ENCODE measurements around the gene CFHR1. TPM values are rescaled to one million over a fixed set of nuclear protein-coding genes. Genes with fewer than 3 reads are reported as not detected.
A peak's percentile ranks its signal among the peaks of the same experiment; 100 is the strongest.

Gene CFHR1
- polyA plus RNA-seq, 1 donor (not counting 4 experiments of a cell fraction or from before 2014, with no cell fraction given), result not detected

DNA sequence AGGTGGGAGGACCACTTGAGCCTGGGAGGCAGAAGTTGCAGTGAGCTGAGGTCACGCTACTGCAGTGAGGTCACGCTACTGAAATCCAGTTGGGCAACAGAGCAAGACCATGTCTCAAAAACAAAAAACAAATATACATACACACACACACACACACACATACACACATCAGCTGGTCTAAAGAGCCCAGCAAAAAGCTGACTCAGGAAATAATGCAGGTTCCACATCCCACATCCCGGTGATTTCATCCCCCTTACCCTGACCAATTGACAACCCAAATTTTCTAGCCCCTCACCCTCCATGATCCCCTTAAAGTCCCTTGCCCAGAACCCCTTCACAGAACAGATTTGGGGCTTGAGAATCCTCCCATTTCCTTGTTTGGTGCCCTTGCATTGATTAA is 56.4 kb downstream of the CFHR1 start:
- H3K4me1 ChIP-seq (ENCODE audit: control insufficient read depth, extremely low read depth, insufficient read depth, low read length), result no peaks in the 10 kb centered on the region
- TF ChIP-seq EZH2 (IDR thresholded peaks at IDR 0.05; ENCODE audit: low read length), result no peak
- TF ChIP-seq, protein P1, sequence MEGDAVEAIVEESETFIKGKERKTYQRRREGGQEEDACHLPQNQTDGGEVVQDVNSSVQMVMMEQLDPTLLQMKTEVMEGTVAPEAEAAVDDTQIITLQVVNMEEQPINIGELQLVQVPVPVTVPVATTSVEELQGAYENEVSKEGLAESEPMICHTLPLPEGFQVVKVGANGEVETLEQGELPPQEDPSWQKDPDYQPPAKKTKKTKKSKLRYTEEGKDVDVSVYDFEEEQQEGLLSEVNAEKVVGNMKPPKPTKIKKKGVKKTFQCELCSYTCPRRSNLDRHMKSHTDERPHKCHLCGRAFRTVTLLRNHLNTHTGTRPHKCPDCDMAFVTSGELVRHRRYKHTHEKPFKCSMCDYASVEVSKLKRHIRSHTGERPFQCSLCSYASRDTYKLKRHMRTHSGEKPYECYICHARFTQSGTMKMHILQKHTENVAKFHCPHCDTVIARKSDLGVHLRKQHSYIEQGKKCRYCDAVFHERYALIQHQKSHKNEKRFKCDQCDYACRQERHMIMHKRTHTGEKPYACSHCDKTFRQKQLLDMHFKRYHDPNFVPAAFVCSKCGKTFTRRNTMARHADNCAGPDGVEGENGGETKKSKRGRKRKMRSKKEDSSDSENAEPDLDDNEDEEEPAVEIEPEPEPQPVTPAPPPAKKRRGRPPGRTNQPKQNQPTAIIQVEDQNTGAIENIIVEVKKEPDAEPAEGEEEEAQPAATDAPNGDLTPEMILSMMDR (optimal IDR thresholded peaks at IDR 0.05 in 1 of 3, IDR thresholded peaks at IDR 0.05 in 1 of 3, conservative IDR thresholded peaks at IDR 0.05 in 1 of 3; ENCODE audit: extremely low read depth in 1 of 3, insufficient read depth in 2 of 3, low read length in 3 of 3), result no peak
- H3K27me3 ChIP-seq (ENCODE audit: control insufficient read depth, extremely low read depth, insufficient read depth, low read length), result peaks cover 7% of the 10 kb centered on the region
- H3K36me3 ChIP-seq (ENCODE audit: control insufficient read depth in 2 of 2, extremely low read depth in 1 of 2, insufficient read depth in 2 of 2, low read length in 2 of 2), result no peaks in the 10 kb centered on the region
- H3K4me2 ChIP-seq (ENCODE audit: control insufficient read depth, extremely low read depth, insufficient read depth, low read depth, low read length), result no peak overlapping the region
- no peak overlapping the region for H3K27ac ChIP-seq (ENCODE audit: control insufficient read depth, insufficient read depth, low read length)
- no peaks in the 10 kb centered on the region for H3K9me1 ChIP-seq (ENCODE audit: control insufficient read depth, extremely low read depth, insufficient read depth, low read length)
- H3K9ac ChIP-seq (ENCODE audit: control insufficient read depth, extremely low read depth, insufficient read depth, low read length), result no peak overlapping the region
- dilution Hi-C loops (cut with MboI; ENCODE audit: extremely low pct_ligation_motif_present, low sequenced_read_pairs), result no loop called here
- no peak overlapping the region for H2AFZ ChIP-seq (ENCODE audit: control insufficient read depth, low read length)
- no peaks in the 10 kb centered on the region for H3K79me2 ChIP-seq (ENCODE audit: control insufficient read depth, insufficient read depth, low read length)
- H3K9me3 ChIP-seq (ENCODE audit: control insufficient read depth, low read depth, low read length), result no peaks in the 10 kb centered on the region
- FAIRE-seq, result no peak
- no peak for DNase-seq (ENCODE audit: low read depth, low spot score)
- H4K20me1 ChIP-seq (ENCODE audit: control insufficient read depth, extremely low read depth, insufficient read depth, low read length), result no peaks in the 10 kb centered on the region
- H3K4me3 ChIP-seq (ENCODE audit: control insufficient read depth in 2 of 3, extremely low read depth in 1 of 3, insufficient read depth in 2 of 3, low read depth in 1 of 3, low read length in 3 of 3), result no peak overlapping the region

DNA sequence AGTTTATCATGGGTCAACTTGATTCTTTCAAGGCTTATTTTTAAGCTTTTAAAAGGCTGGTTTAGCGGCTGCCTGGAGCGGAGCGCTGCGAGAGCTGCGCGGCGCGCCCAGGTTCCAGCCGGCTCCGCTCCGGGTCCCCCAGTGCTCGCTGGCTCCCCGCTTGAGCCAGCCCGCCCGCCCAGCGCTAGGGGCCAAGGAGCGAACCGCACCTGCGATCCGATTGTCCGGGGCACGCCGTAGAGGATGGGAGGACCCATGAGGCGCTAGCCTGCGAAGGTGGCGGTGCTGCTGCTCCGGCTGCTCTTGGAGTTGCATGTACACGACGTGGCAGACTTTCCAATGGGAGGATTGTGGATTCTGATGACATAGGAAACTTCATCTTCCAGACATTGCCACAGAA is 58.4 kb downstream of the CFHR1 start:
- H3K9me1 ChIP-seq (ENCODE audit: control insufficient read depth, extremely low read depth, insufficient read depth, low read length), result no peaks in the 10 kb centered on the region
- no peaks in the 10 kb centered on the region for H3K36me3 ChIP-seq (ENCODE audit: control insufficient read depth in 2 of 2, extremely low read depth in 1 of 2, insufficient read depth in 2 of 2, low read length in 2 of 2)
- H3K9ac ChIP-seq (ENCODE audit: control insufficient read depth, extremely low read depth, insufficient read depth, low read length), result no peak overlapping the region
- H3K4me2 ChIP-seq (ENCODE audit: control insufficient read depth, extremely low read depth, insufficient read depth, low read depth, low read length), result peak overlapping the region; percentile 8
- FAIRE-seq, result no peak
- H3K4me1 ChIP-seq (ENCODE audit: control insufficient read depth, extremely low read depth, insufficient read depth, low read length), result no peaks in the 10 kb centered on the region
- H3K27ac ChIP-seq (ENCODE audit: control insufficient read depth, insufficient read depth, low read length), result no peak overlapping the region
- no peak overlapping the region for H2AFZ ChIP-seq (ENCODE audit: control insufficient read depth, low read length)
- no peaks in the 10 kb centered on the region for H4K20me1 ChIP-seq (ENCODE audit: control insufficient read depth, extremely low read depth, insufficient read depth, low read length)
- H3K9me3 ChIP-seq (ENCODE audit: control insufficient read depth, low read depth, low read length), result no peaks in the 10 kb centered on the region
- peaks cover 7% of the 10 kb centered on the region for H3K27me3 ChIP-seq (ENCODE audit: control insufficient read depth, extremely low read depth, insufficient read depth, low read length)
- no peaks in the 10 kb centered on the region for H3K79me2 ChIP-seq (ENCODE audit: control insufficient read depth, insufficient read depth, low read length)
- dilution Hi-C loops (cut with MboI; ENCODE audit: extremely low pct_ligation_motif_present, low sequenced_read_pairs), result no loop called here
- H3K4me3 ChIP-seq (ENCODE audit: control insufficient read depth in 2 of 3, extremely low read depth in 1 of 3, insufficient read depth in 2 of 3, low read depth in 1 of 3, low read length in 3 of 3), result no peak overlapping the region
- no peak for DNase-seq (ENCODE audit: low read depth, low spot score)
- TF ChIP-seq, protein P1 (optimal IDR thresholded peaks at IDR 0.05 in 1 of 3, IDR thresholded peaks at IDR 0.05 in 1 of 3, conservative IDR thresholded peaks at IDR 0.05 in 1 of 3; ENCODE audit: extremely low read depth in 1 of 3, insufficient read depth in 2 of 3, low read length in 3 of 3), result no peak
- peak; percentile 25 for TF ChIP-seq EZH2 (IDR thresholded peaks at IDR 0.05; ENCODE audit: low read length)

Other genes with a start within 250 kb of the CFHR1 start
- 0.01 TPM in 1 of 3 replicates, not detected in the others for gene KCNT2, start 211.3 kb upstream of the CFHR1 start, polyA plus RNA-seq
- gene CFH, start 167.7 kb upstream of the CFHR1 start, polyA plus RNA-seq, result 1.7 to 7.4 TPM (median 3.7 TPM) in 3 replicates
- gene CFHR3, start 44.9 kb upstream of the CFHR1 start, polyA plus RNA-seq, result not detected in 3 replicates
- gene CFHR4, start 68.3 kb downstream of the CFHR1 start, polyA plus RNA-seq, result not detected in 3 replicates
- gene CFHR2, start 124.0 kb downstream of the CFHR1 start, polyA plus RNA-seq, result not detected in 3 replicates
- not detected in 3 replicates for gene CFHR5, start 157.8 kb downstream of the CFHR1 start, polyA plus RNA-seq
- gene F13B, start 247.5 kb downstream of the CFHR1 start, polyA plus RNA-seq, result not detected in 3 replicates

All from keratinocyte (primary cell).